KMS-11 (cell line): ENCODE measurements around the gene FAM151A.

Source experiments
- H2AFZ ChIP-seq: fragments of 200-600 bp; sonication (generic); 2 replicates; pipeline ENCODE4 v1.6.1; 2016; ENCODE audit warnings: antibody characterized with exemption, mixed run types, low read depth
- H3K27ac ChIP-seq: fragments of 200-600 bp; sonication (generic); 2 replicates; pipeline ENCODE4 v1.6.1; 2016; ENCODE audit warnings: mild to moderate bottlenecking, mixed run types
- H3K27me3 ChIP-seq: fragments of 200-600 bp; sonication (generic); 2 replicates; pipeline ENCODE4 v1.6.1; 2017; ENCODE audit warnings: mild to moderate bottlenecking, low read depth, mixed run types, moderate library complexity; ENCODE audit not compliant: insufficient read depth
- H3K36me3 ChIP-seq: fragments of 200-600 bp; sonication (generic); 2 replicates; pipeline ENCODE4 v1.6.1; 2017; ENCODE audit warnings: mild to moderate bottlenecking, mixed run types; ENCODE audit not compliant: insufficient read depth
- H3K4me1 ChIP-seq: fragments of 200-600 bp; sonication (generic); 2 replicates; pipeline ENCODE4 v1.6.1; 2016; ENCODE audit warnings: mild to moderate bottlenecking, low read depth, mixed run types; ENCODE audit not compliant: poor library complexity, severe bottlenecking
- H3K4me2 ChIP-seq: fragments of 200-600 bp; sonication (generic); 2 replicates; pipeline ENCODE4 v1.7.0; 2016; ENCODE audit warnings: mild to moderate bottlenecking, mixed run types
- H3K4me3 ChIP-seq: fragments of 200-600 bp; sonication (generic); IDR thresholded peaks from 2 replicates; pipeline ENCODE4 v1.6.1; 2017; ENCODE audit warnings: low read depth, low read length, mixed read lengths; ENCODE audit not compliant: insufficient read depth
- H3K79me2 ChIP-seq: fragments of 200-600 bp; sonication (generic); 2 replicates; pipeline ENCODE4 v1.6.1; 2016; ENCODE audit warnings: low read depth, mixed run types; ENCODE audit not compliant: insufficient read depth
- H3K9ac ChIP-seq: fragments of 200-600 bp; sonication (generic); 2 replicates; pipeline ENCODE4 v1.6.1; 2016; ENCODE audit warnings: mild to moderate bottlenecking, mixed run types
- H4K20me1 ChIP-seq: fragments of 200-600 bp; sonication (generic); 2 replicates; pipeline ENCODE4 v1.6.1; 2016; ENCODE audit warnings: mild to moderate bottlenecking, mixed run types; ENCODE audit not compliant: insufficient read depth
- CTCF ChIP-seq: fragments of 200-600 bp; sonication (generic); conservative IDR thresholded peaks from 2 replicates; pipeline ENCODE4 v1.6.1; 2017; ENCODE audit warnings: low read depth, mild to moderate bottlenecking, antibody characterized with exemption, low read length, moderate library complexity, mixed read lengths

Gene FAM151A

GRCh38 chr1:54577612-54578011 lies 45.7 kb downstream of the FAM151A start:
- Histone ChIP-seq H3K9ac (no peak overlapping the region), H3K4me1 (no peaks in the 10 kb centered on the region), H3K27ac (no peak overlapping the region), H2AFZ (no peak overlapping the region), H3K79me2 (no peaks in the 10 kb centered on the region), H3K27me3 (no peaks in the 10 kb centered on the region), H3K36me3 (no peaks in the 10 kb centered on the region), H3K4me2 (no peak overlapping the region), H4K20me1 (no peaks in the 10 kb centered on the region), H3K4me3 (no peak overlapping the region)
- TF ChIP-seq CTCF: no peak

GRCh38 chr1:54575605-54576290 lies 47.6 kb downstream of the FAM151A start:
- Histone ChIP-seq H3K9ac (no peak overlapping the region), H2AFZ (no peak overlapping the region), H4K20me1 (no peaks in the 10 kb centered on the region), H3K36me3 (no peaks in the 10 kb centered on the region), H3K27ac (no peak overlapping the region), H3K27me3 (no peaks in the 10 kb centered on the region), H3K4me3 (no peak overlapping the region), H3K79me2 (no peaks in the 10 kb centered on the region), H3K4me2 (no peak overlapping the region), H3K4me1 (no peaks in the 10 kb centered on the region)
- TF ChIP-seq CTCF: no peak

GRCh38 chr1:54575161-54575560 lies 48.2 kb downstream of the FAM151A start:
- Histone ChIP-seq H3K4me2 (no peak overlapping the region), H3K9ac (no peak overlapping the region), H3K4me3 (no peak overlapping the region), H2AFZ (no peak overlapping the region), H3K27me3 (no peaks in the 10 kb centered on the region), H4K20me1 (no peaks in the 10 kb centered on the region), H3K36me3 (no peaks in the 10 kb centered on the region), H3K4me1 (no peaks in the 10 kb centered on the region), H3K79me2 (no peaks in the 10 kb centered on the region), H3K27ac (no peak overlapping the region)
- no peak for TF ChIP-seq CTCF

GRCh38 chr1:54574158-54574778 lies 49.1 kb downstream of the FAM151A start:
- Histone ChIP-seq H3K4me2 (no peak overlapping the region), H2AFZ (no peak overlapping the region), H4K20me1 (no peaks in the 10 kb centered on the region), H3K4me1 (no peaks in the 10 kb centered on the region), H3K36me3 (no peaks in the 10 kb centered on the region), H3K4me3 (no peak overlapping the region), H3K79me2 (no peaks in the 10 kb centered on the region), H3K9ac (no peak overlapping the region), H3K27ac (no peak overlapping the region), H3K27me3 (no peaks in the 10 kb centered on the region)
- no peak for TF ChIP-seq CTCF
